HepG2 (cell line): ENCODE results near the gene MS4A6A. TPM values are rescaled to one million over a fixed set of nuclear protein-coding genes. Genes with fewer than 3 reads are reported as not detected.
"Not testable (repeated sequence)": the region's sequence is repeated elsewhere in the genome, so short reads cannot be mapped to it uniquely, and the experiment has no call there.

ENCODE experiments used
- ATAC-seq: fragments of 200-7000 bp; cut with Tn5 transposase; 3 replicates; pipeline ENCODE4 v1.9.1; 2020; ENCODE audit warnings: mild to moderate bottlenecking, moderate library complexity
- BruUV-seq: library from RNA; stranded (reverse); fragments of 400-500 nt; replicated peaks from 2 replicates; lab custom pipeline; 2021; lab: Mats Ljungman, UMichigan
- CTCF ChIA-PET: fragments of 300-600 bp; formaldehyde crosslinking; extraction: SDS; loops from one replicate; lab custom pipeline; 2021; ENCODE audit warnings: low total read pairs, inconsistent platforms, low intra/inter-chr PET ratio; lab: Yijun Ruan, JAX
- POLR2A ChIA-PET: fragments of 350-600 bp; sonication (Branson Sonifier 250); formaldehyde crosslinking; loops from one replicate; lab custom pipeline; 2020; ENCODE audit warnings: antibody characterized with exemption, inconsistent platforms; lab: Yijun Ruan, JAX
- DNase-seq: peaks from one replicate; pipeline ENCODE4 v3.0.0-alpha.2; 2015; ENCODE audit warnings: low spot score
- FAIRE-seq: peaks from 3 replicates; lab custom pipeline; 2011; peaks lifted over from hg19 to GRCh38; lab: Jason Lieb, UNC
- H2AFZ ChIP-seq: one replicate; pipeline ENCODE4 v1.6.1; 2011; ENCODE audit warnings: low read length, inconsistent platforms
- H3K27ac ChIP-seq: fragments of 300-600 bp; 3 replicates; pipeline ENCODE4 v1.8.0; 2011; ENCODE audit warnings: mixed run types, mild to moderate bottlenecking, mixed read lengths, low read length, inconsistent platforms; ENCODE audit not compliant: insufficient read depth; ENCODE audit errors: extremely low read length
- H3K27me3 ChIP-seq, 2 experiments: fragments of 200-600 bp in 1 of 2; 2 replicates in 1 of 2; 3 replicates in 1 of 2; pipeline versions ENCODE4 v1.6.0 to v1.8.0; 2011; ENCODE audit warnings: low read length in 2 of 2, mild to moderate bottlenecking in 2 of 2, moderate library complexity in 2 of 2, inconsistent platforms in 1 of 2; ENCODE audit not compliant: insufficient read depth in 2 of 2, control insufficient read depth in 1 of 2
- H3K36me3 ChIP-seq, 2 experiments: fragments of 200-600 bp in 1 of 2; replicated peaks in 1 of 2; 2 replicates in 1 of 2; 3 replicates in 1 of 2; pipeline versions ENCODE4 v1.5.1 to v1.8.0; 2011; ENCODE audit warnings: low read length in 2 of 2, inconsistent platforms in 1 of 2; ENCODE audit not compliant: insufficient read depth in 2 of 2, control insufficient read depth in 1 of 2
- H3K4me1 ChIP-seq: 2 replicates; pipeline ENCODE4 v1.5.1; 2012; ENCODE audit warnings: low read length, inconsistent platforms; ENCODE audit not compliant: insufficient read depth
- H3K4me2 ChIP-seq: 2 replicates; pipeline ENCODE4 v1.6.0; 2011; ENCODE audit warnings: low read depth, low read length, inconsistent platforms
- H3K4me3 ChIP-seq, 3 experiments: fragments of 200-600 bp in 1 of 3; sonication (generic), shearing (Covaris generic) in 1 of 3; replicated peaks in 1 of 3; 2 replicates each; pipeline ENCODE4 v1.5.1; 2011 to 2016; ENCODE audit warnings: low read length in 3 of 3, inconsistent platforms in 2 of 3, low read depth in 2 of 3, mild to moderate bottlenecking in 2 of 3, control low read depth in 1 of 3, mixed read lengths in 1 of 3; ENCODE audit not compliant: insufficient read depth in 1 of 3
- H3K79me2 ChIP-seq: one replicate; pipeline ENCODE4 v1.6.1; 2011; ENCODE audit warnings: low read length, inconsistent platforms; ENCODE audit not compliant: insufficient read depth
- H3K9ac ChIP-seq: 2 replicates; pipeline ENCODE4 v1.6.0; 2011; ENCODE audit warnings: mild to moderate bottlenecking, low read depth, low read length, inconsistent platforms; ENCODE audit not compliant: insufficient read depth
- H3K9me3 ChIP-seq: 2 replicates; pipeline ENCODE4 v1.5.1; 2012; ENCODE audit warnings: mild to moderate bottlenecking, low read length
- H4K20me1 ChIP-seq: 2 replicates; pipeline ENCODE4 v1.6.0; 2011; ENCODE audit warnings: inconsistent platforms, mild to moderate bottlenecking, low read length, moderate library complexity; ENCODE audit not compliant: insufficient read depth
- MYNN ChIP-seq: sonication (generic); formaldehyde crosslinking; IDR thresholded peaks from 2 replicates; pipeline ENCODE4 v1.4.0; 2020; ENCODE audit warnings: mild to moderate bottlenecking, low read depth, missing genetic modification reagents
- RBM39 ChIP-seq: fragments of 200-400 bp; formaldehyde crosslinking; IDR thresholded peaks from one replicate; pipeline ENCODE4 v1.6.1; 2018; ENCODE audit warnings: antibody characterized with exemption, mild to moderate bottlenecking, low read depth, low read length; ENCODE audit not compliant: poor library complexity, severe bottlenecking
- RORA ChIP-seq: sonication (generic); formaldehyde crosslinking; IDR thresholded peaks from 2 replicates; pipeline ENCODE4 v1.5.0; 2020; ENCODE audit warnings: mild to moderate bottlenecking, missing genetic modification reagents, moderate library complexity
- ZNF674 ChIP-seq: sonication (generic); formaldehyde crosslinking; IDR thresholded peaks from 2 replicates; pipeline ENCODE4 v1.5.0; 2020; ENCODE audit warnings: low read depth, mild to moderate bottlenecking, missing genetic modification reagents
- WGBS: methylation state at CpG from one replicate; pipeline ENCODE4 v1.1.6; 2017; ENCODE audit warnings: low lambda C conversion rate; 5-methylcytosine and 5-hydroxymethylcytosine counted together
- in situ Hi-C: cut with HindIII; loops from 2 replicates; pipeline ENCODE4 v1.10.0; 2017; ENCODE audit warnings: low pct_unique_long_range_greater_than_20kb; ENCODE audit not compliant: extremely low pct_ligation_motif_present
- intact Hi-C: fragments of 100-400 bp; cut with micrococcal nuclease; formaldehyde crosslinking; loops from one replicate; pipeline ENCODE4 v1.10.0; 2022; ENCODE audit not compliant: unreplicated experiment
- polyA plus RNA-seq, 8 experiments: library from polyadenylated mRNA; depleted of rRNA in 3 of 8; stranded (reverse) in 7 of 8; unstranded in 1 of 8; fragments of >200 nt; fragmentation: Illumina TruSeq in 4 of 8; extraction: Trizol in 4 of 8; gene quantifications; 2 replicates each; pipeline versions ENCODE4 v1.2.1 to v1.2.3, GENCODE V29; 2011 to 2016; ENCODE audit warnings: low read depth in 4 of 8, missing spikeins in 1 of 8, mixed read lengths in 1 of 8; ENCODE audit not compliant: insufficient read depth in 1 of 8
- total RNA-seq, 5 experiments: library from RNA; depleted of rRNA; stranded (reverse); fragments of >200 nt; fragmentation: Illumina TruSeq; extraction: Trizol; gene quantifications; 2 replicates each; pipeline ENCODE4 v1.2.3, GENCODE V29; 2016; ENCODE audit warnings: low read depth in 1 of 5
- TF ChIP-seq, protein P1 (sequence below): sonication (generic); formaldehyde crosslinking; IDR thresholded peaks from 2 replicates; pipeline ENCODE4 v1.4.0; 2020; ENCODE audit warnings: mild to moderate bottlenecking, missing genetic modification reagents
- TF ChIP-seq, protein P2 (sequence below): sonication (generic); formaldehyde crosslinking; IDR thresholded peaks from 2 replicates; pipeline ENCODE4 v1.9.0; 2021; ENCODE audit warnings: missing genetic modification reagents, mild to moderate bottlenecking, borderline replicate concordance

The MS4A6A gene
- total and polyA plus RNA-seq, 2 of the 13 experiments (the other 11 are each of a cell fraction or from before 2014, with no cell fraction given) = not detected

GRCh38 chr11:60155931-60156330, 27.0 kb downstream of the MS4A6A start (continued):
- TF ChIP-seq MYNN (CRISPR knock-in tag) = no peak

DNA sequence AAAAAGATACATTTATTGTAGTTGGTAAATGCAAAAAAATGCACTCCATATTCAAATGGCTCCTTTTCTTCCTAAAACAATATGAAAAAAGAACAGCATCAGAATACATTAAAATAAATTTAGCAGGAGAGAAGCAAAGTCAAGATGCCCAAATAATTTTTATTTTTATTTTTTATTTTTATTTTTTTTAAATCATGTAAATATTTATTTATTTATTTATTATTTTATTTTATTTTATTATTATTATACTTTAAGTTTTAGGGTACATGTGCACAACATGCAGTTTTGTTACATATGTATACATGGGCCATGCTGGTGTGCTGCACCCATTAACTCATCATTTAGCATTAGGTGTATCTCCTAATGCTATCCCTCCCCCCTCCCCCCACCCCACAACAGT, 30.2 kb downstream of the MS4A6A start:
- H3K27ac ChIP-seq, CTCF ChIA-PET, H2AFZ ChIP-seq, H3K36me3 ChIP-seq, POLR2A ChIA-PET, H3K4me2 ChIP-seq, H3K27me3 ChIP-seq, DNase-seq, intact Hi-C loops, in situ Hi-C loops, H4K20me1 ChIP-seq, H3K4me3 ChIP-seq, H3K9me3 ChIP-seq, H3K9ac ChIP-seq, FAIRE-seq, H3K79me2 ChIP-seq, BruUV-seq, H3K4me1 ChIP-seq, ATAC-seq: not testable (repeated sequence)

DNA sequence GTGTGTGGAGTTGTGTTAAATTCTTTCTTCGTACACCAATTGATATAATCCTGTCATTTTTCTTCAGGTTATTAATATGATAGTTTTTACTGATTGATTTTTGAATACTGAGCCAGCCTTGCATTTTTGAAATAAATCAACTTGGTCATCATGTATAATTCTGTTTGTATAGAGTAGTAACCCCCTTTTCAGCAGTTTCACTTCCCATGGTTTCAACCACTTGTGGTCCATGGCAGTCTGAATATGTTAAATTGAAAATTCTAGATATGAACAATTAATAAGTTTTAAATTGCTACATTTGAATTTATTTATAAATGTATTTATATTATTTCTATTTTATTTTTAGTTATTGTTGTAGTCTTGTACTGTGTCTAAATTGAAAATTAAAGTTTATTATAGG, 32.6 kb downstream of the MS4A6A start:
- Histone ChIP-seq H3K9ac (no peak overlapping the region), H3K79me2 (no peaks in the 10 kb centered on the region), H2AFZ (no peak overlapping the region), H3K4me2 (no peak overlapping the region), H4K20me1 (no peaks in the 10 kb centered on the region), H3K27ac (no peak overlapping the region), H3K4me3 (no peak overlapping the region), H3K36me3 (no peaks in the 10 kb centered on the region), H3K9me3 (no peaks in the 10 kb centered on the region), H3K4me1 (no peaks in the 10 kb centered on the region), H3K27me3 (no peaks in the 10 kb centered on the region)
- intact Hi-C loops = no loop called here
- CTCF ChIA-PET = no interaction called here
- no TSS peak for BruUV-seq
- FAIRE-seq (no peak), ATAC-seq (no peak), DNase-seq (no peak)
- 2% methylated on average over 1 of the region's 1 CpG for WGBS
- POLR2A ChIA-PET = no interaction called here
- in situ Hi-C loops = no loop called here
- TF ChIP-seq RORA (CRISPR knock-in tag) = no peak
- TF ChIP-seq, protein P1, sequence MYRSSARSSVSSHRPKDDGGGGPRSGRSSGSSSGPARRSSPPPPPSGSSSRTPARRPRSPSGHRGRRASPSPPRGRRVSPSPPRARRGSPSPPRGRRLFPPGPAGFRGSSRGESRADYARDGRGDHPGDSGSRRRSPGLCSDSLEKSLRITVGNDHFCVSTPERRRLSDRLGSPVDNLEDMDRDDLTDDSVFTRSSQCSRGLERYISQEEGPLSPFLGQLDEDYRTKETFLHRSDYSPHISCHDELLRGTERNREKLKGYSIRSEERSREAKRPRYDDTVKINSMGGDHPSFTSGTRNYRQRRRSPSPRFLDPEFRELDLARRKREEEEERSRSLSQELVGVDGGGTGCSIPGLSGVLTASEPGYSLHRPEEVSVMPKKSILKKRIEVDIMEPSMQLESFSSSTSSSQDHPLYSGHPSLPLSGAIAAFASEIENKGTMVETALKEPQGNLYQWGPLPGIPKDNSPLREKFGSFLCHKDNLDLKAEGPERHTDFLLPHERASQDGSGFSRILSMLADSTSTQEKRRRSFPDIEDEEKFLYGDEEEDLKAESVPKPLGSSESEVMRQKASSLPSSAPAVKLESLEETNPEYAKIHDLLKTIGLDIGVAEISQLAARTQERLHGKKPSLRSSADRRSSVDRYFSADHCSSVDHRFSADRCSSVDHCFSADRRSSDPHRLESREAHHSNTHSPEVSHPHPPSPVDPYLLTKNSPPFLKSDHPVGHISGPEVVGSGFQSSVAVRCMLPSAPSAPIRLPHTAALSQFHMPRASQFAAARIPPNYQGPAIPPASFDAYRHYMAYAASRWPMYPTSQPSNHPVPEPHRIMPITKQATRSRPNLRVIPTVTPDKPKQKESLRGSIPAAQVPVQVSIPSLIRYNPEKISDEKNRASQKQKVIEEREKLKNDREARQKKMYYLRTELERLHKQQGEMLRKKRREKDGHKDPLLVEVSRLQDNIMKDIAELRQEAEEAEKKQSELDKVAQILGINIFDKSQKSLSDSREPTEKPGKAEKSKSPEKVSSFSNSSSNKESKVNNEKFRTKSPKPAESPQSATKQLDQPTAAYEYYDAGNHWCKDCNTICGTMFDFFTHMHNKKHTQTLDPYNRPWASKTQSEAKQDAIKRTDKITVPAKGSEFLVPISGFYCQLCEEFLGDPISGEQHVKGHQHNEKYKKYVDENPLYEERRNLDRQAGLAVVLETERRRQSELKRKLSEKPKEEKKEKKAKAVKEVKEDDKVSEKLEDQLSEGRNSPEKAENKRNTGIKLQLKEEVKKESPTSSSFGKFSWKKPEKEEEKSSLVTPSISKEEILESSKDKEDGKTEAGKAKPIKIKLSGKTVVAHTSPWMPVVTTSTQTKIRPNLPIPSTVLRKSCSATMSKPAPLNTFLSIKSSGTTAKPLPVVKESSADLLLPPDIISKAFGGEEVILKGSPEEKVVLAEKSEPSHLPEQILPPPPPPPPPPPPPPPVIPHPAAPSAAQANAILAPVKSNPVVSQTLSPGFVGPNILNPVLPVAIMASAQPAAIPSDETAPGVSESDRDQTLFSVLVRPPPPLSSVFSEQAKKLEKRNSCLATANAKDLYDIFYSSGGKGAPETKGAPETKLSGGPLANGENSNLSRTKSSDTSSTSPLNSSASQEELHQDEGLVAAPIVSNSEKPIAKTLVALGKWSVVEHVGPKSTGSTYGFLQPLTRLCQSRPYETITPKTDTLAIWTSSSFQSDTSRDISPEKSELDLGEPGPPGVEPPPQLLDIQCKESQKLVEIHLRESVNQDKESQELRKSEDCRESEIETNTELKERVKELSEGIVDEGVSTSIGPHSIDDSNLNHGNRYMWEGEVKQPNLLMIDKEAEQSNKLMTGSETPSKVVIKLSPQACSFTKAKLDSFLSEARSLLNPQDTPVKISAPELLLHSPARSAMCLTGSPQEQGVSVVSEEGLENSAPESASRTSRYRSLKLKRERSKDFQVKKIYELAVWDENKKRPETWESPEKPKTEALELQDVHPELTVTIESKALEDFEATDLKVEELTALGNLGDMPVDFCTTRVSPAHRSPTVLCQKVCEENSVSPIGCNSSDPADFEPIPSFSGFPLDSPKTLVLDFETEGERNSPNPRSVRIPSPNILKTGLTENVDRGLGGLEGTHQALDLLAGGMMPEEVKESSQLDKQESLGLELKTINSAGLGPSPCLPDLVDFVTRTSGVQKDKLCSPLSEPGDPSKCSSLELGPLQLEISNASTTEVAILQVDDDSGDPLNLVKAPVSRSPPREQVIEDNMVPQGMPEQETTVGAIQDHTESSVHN = no peak
- TF ChIP-seq ZNF674 (CRISPR knock-in tag) = no peak
- TF ChIP-seq RBM39 = no peak
- TF ChIP-seq, protein P2, sequence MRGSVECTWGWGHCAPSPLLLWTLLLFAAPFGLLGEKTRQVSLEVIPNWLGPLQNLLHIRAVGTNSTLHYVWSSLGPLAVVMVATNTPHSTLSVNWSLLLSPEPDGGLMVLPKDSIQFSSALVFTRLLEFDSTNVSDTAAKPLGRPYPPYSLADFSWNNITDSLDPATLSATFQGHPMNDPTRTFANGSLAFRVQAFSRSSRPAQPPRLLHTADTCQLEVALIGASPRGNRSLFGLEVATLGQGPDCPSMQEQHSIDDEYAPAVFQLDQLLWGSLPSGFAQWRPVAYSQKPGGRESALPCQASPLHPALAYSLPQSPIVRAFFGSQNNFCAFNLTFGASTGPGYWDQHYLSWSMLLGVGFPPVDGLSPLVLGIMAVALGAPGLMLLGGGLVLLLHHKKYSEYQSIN = no peak
